AG04450 (cell line): ENCODE measurements around the gene ASMT. TPM values are rescaled to one million over a fixed set of nuclear protein-coding genes. Genes with fewer than 3 reads are reported as not detected.
"Not testable (repeated sequence)": the region's sequence is repeated elsewhere in the genome, so short reads cannot be mapped to it uniquely, and the experiment has no call there.

Source experiments
- CTCF ChIA-PET: fragments of 300-600, 350-600 bp; formaldehyde crosslinking; extraction: SDS; loops from one replicate; lab custom pipeline; 2022; ENCODE audit warnings: antibody characterized with exemption, inconsistent platforms; lab: Charles Lee
- POLR2A ChIA-PET: fragments of 350-600 bp; formaldehyde crosslinking; extraction: SDS; loops from one replicate; lab custom pipeline; 2021; ENCODE audit warnings: antibody characterized with exemption, inconsistent platforms; lab: Yijun Ruan, JAX
- DNase-seq: peaks from one replicate; pipeline ENCODE4 v3.0.0-alpha.2; 2011; ENCODE audit warnings: low read depth, low spot score
- H3K27ac ChIP-seq: one replicate; pipeline ENCODE4 v1.5.1; 2012; ENCODE audit warnings: low read depth, low read length, control low read depth
- H3K27me3 ChIP-seq: one replicate; pipeline ENCODE4 v1.6.0; 2012; ENCODE audit warnings: low read length; ENCODE audit not compliant: control insufficient read depth, insufficient read depth
- H3K4me3 ChIP-seq: 2 replicates; pipeline ENCODE4 v1.5.1; 2011; ENCODE audit warnings: mild to moderate bottlenecking, low read depth, low read length, control low read depth
- H3K9me3 ChIP-seq: 2 replicates; pipeline ENCODE4 v1.5.1; 2012; ENCODE audit warnings: low read length; ENCODE audit not compliant: control insufficient read depth, insufficient read depth
- polyA plus RNA-seq: library from polyadenylated mRNA; depleted of rRNA; stranded (reverse); fragments of >200 nt; gene quantifications from 2 replicates; pipeline ENCODE4 v1.2.3, GENCODE V29; 2011
- TF ChIP-seq, protein P1 (sequence below): IDR thresholded peaks from 2 replicates; pipeline ENCODE4 v1.5.1; 2011; ENCODE audit warnings: low read depth, low read length, control low read depth, inconsistent platforms

Gene ASMT
- polyA plus RNA-seq, 1 experiment = not detected

DNA sequence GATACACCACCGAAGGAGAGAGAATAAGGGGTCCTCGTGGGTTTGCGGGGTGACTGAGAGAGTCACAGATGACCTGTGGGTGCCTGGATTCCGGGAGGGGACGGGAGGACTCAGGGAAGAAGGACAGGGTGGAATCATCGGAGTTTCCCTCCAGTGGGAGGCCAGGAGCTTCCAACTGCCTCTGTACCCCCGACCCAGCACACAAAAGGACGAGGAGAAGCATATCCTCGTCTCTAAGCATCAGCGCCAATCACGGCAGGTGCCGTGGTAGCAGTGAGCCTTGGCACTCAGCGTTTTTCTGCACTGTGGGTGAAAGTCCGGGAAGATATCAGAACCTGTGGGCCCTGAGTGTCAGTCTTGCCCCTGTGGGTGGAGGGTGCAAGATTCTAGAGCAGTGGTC is 62.0 kb downstream of the ASMT start:
- ChIA-PET CTCF (no interaction called here), POLR2A (no interaction called here)
- H3K27ac ChIP-seq = no peak overlapping the region
- DNase-seq = no peak
- H3K9me3 ChIP-seq = peaks cover 35% of the 10 kb centered on the region
- no peaks in the 10 kb centered on the region for H3K27me3 ChIP-seq
- TF ChIP-seq, protein P1, sequence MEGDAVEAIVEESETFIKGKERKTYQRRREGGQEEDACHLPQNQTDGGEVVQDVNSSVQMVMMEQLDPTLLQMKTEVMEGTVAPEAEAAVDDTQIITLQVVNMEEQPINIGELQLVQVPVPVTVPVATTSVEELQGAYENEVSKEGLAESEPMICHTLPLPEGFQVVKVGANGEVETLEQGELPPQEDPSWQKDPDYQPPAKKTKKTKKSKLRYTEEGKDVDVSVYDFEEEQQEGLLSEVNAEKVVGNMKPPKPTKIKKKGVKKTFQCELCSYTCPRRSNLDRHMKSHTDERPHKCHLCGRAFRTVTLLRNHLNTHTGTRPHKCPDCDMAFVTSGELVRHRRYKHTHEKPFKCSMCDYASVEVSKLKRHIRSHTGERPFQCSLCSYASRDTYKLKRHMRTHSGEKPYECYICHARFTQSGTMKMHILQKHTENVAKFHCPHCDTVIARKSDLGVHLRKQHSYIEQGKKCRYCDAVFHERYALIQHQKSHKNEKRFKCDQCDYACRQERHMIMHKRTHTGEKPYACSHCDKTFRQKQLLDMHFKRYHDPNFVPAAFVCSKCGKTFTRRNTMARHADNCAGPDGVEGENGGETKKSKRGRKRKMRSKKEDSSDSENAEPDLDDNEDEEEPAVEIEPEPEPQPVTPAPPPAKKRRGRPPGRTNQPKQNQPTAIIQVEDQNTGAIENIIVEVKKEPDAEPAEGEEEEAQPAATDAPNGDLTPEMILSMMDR = no peak
- no peak overlapping the region for H3K4me3 ChIP-seq

- ChIA-PET CTCF (no interaction called here), POLR2A (no interaction called here)
- Histone ChIP-seq H3K4me3 (no peak overlapping the region), H3K27me3 (no peaks in the 10 kb centered on the region), H3K27ac (no peak overlapping the region), H3K9me3 (peaks cover 30% of the 10 kb centered on the region)
- TF ChIP-seq, protein P1 = no peak
- DNase-seq = no peak
These were observed 64.4 kb downstream of the ASMT start for GRCh38 chrX:1679238-1679637.

GRCh38 chrX:1681439-1681838 is 66.6 kb downstream of the ASMT start:
- POLR2A ChIA-PET = no interaction called here
- TF ChIP-seq, protein P1 = no peak
- CTCF ChIA-PET = no interaction called here
- no peak overlapping the region for H3K27ac ChIP-seq
- peaks cover 34% of the 10 kb centered on the region for H3K9me3 ChIP-seq
- no peaks in the 10 kb centered on the region for H3K27me3 ChIP-seq
- no peak overlapping the region for H3K4me3 ChIP-seq
- DNase-seq = no peak

- DNase-seq, H3K4me3 ChIP-seq, H3K27me3 ChIP-seq, CTCF ChIA-PET, H3K27ac ChIP-seq, POLR2A ChIA-PET: not testable (repeated sequence)
- peaks cover 34% of the 10 kb centered on the region for H3K9me3 ChIP-seq
These were observed 67.0 kb downstream of the ASMT start for GRCh38 chrX:1681856-1682255.

GRCh38 chrX:1682501-1682900 is 67.6 kb downstream of the ASMT start:
- POLR2A ChIA-PET, DNase-seq, H3K27ac ChIP-seq, H3K27me3 ChIP-seq, H3K4me3 ChIP-seq, CTCF ChIA-PET: not testable (repeated sequence)
- peaks cover 34% of the 10 kb centered on the region for H3K9me3 ChIP-seq

GRCh38 chrX:1684883-1685282 is 70.0 kb downstream of the ASMT start:
- H3K27ac ChIP-seq, DNase-seq, CTCF ChIA-PET, POLR2A ChIA-PET, H3K27me3 ChIP-seq, H3K4me3 ChIP-seq: not testable (repeated sequence)
- peaks cover 33% of the 10 kb centered on the region for H3K9me3 ChIP-seq

DNA sequence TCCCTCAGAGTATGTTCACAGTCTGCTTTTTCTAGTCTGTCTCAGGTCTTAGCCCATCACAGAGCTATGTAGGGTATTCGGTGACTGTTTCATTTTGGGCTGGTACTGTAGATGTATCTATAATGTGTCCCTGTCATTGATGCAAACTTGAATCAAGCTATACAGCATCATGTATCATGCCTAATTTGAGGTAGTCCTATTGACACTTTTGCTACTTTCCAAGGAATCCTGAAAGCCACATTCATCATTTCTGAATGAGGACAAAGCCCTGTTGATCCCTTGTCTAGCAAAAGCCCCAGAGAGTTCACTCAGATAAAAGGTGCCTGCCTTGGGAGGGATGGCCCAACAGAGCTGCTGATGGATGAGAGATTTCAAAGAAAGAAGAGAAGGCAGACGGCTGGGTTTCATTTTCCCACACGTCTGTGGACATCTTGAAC is 70.6 kb downstream of the ASMT start:
- DNase-seq, H3K27ac ChIP-seq, CTCF ChIA-PET, H3K4me3 ChIP-seq, H3K27me3 ChIP-seq, POLR2A ChIA-PET: not testable (repeated sequence)
- peaks cover 31% of the 10 kb centered on the region for H3K9me3 ChIP-seq
